Spinal cord (tissue), 10 donors: ENCODE data around the gene TMEM239. TPM values are rescaled to one million over a fixed set of nuclear protein-coding genes. Genes with fewer than 3 reads are reported as not detected.
A peak's percentile ranks its signal among the peaks of the same experiment; 100 is the strongest.

ENCODE experiments used
- DNase-seq, 6 donors: peaks; one replicate each; pipeline versions ENCODE4 v3.0.0 to v3.0.0-alpha.2; 2013 to 2015; ENCODE audit warnings: low spot score in 6 of 6, low read depth in 4 of 6
- H3K27ac ChIP-seq: one replicate; pipeline ENCODE4 v1.5.1; 2013; ENCODE audit warnings: low read depth, low read length, control low read depth
- H3K27me3 ChIP-seq: one replicate; pipeline ENCODE4 v1.6.1; 2013; ENCODE audit warnings: low read length; ENCODE audit not compliant: control insufficient read depth, insufficient read depth
- H3K36me3 ChIP-seq: one replicate; pipeline ENCODE4 v1.6.1; 2013; ENCODE audit warnings: low read length; ENCODE audit not compliant: control insufficient read depth, insufficient read depth
- H3K4me1 ChIP-seq: one replicate; pipeline ENCODE4 v1.6.1; 2013; ENCODE audit warnings: low read length; ENCODE audit not compliant: control insufficient read depth, insufficient read depth
- H3K4me3 ChIP-seq: one replicate; pipeline ENCODE4 v1.5.1; 2013; ENCODE audit warnings: low read depth, low read length, control low read depth
- H3K9me3 ChIP-seq: one replicate; pipeline ENCODE4 v1.6.1; 2013; ENCODE audit warnings: low read length; ENCODE audit not compliant: control insufficient read depth, insufficient read depth
- WGBS: methylation state at CpG from one replicate; pipeline ENCODE4 v1.1.5; 2013; ENCODE audit warnings: missing lambda C conversion rate; ENCODE audit not compliant: insufficient coverage; 5-methylcytosine and 5-hydroxymethylcytosine counted together
- polyA plus RNA-seq, 2 donors: library from polyadenylated mRNA; unstranded; fragments of 120-200 nt; gene quantifications; one replicate each; pipeline ENCODE4 v1.2.1, GENCODE V29; 2013; ENCODE audit not compliant: insufficient read length in 2 of 2
- total RNA-seq, 2 donors: library from RNA; depleted of rRNA in 1 of 2; stranded (reverse); fragments of 120-200 nt in 1 of 2; fragments of >200 nt in 1 of 2; gene quantifications; one replicate each; pipeline versions ENCODE4 v1.2.3 to v1.2.4, GENCODE V29; 2013 to 2014
- donor health status: healthy.

TMEM239 gene
- total and polyA plus RNA-seq, 4 donors = not detected

DNA sequence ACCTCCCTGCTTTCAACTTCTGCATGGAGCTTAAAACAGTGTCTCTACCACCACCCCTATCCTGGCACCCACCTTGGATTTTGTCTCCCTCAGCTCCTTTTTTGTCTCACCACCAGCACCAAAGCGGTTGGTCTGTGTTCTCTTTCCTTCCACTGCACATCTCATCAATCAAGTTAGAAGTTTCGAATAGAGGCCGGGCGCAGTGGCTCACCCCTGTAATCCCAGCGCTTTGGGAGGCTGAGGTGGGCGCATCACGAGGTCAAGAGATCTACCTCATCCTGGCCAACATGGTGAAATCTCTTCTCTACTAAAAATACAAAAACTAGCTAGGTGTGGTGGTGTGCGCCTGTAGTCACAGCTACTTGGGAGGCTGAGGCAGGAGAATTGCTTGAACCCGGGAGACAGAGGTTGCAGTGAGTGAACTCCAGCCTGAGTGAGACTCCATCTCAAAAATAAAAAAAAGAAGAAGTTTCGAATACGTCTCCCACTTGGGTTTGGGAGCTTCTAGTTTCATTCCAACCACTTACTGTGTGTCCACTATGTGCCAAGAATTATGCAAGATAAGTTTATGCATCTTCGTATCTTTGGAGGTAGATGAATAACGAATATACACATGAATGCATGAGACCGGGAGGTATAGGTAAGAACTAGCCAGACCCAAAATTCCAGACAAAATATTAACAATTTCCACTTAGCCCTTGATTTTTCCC lies 18.4 kb downstream of the TMEM239 start:
- peaks cover 5% of the 10 kb centered on the region for H3K4me1 ChIP-seq
- WGBS = 100% methylated on average over 5 of the region's 14 CpGs
- H3K9me3 ChIP-seq = no peaks in the 10 kb centered on the region
- no peaks in the 10 kb centered on the region for H3K27me3 ChIP-seq
- H3K36me3 ChIP-seq = peaks cover 23% of the 10 kb centered on the region
- H3K27ac ChIP-seq = no peak overlapping the region
- DNase-seq = no peak
- no peak overlapping the region for H3K4me3 ChIP-seq

DNA sequence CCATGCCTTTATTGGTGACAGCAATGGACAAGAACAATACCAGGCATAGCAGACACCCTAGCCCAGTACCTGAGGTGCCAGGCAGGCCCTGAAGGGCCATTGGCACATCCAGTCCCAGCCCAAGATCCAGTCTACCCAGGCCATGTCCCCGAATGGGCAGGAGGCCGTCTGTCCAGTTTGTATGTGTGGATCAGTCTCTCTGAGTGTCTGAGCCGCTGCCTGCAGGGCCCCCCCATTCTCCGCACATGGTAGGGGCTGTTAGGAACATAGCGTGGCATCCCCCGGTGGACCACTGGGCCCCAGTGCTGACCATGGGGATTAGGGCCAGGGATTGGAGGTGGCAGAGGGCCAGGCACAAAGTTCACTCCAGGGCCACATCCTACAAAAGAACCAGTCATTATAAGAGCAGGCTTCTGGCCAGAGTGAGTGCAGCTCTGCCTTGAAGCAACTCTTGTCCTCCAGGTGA lies 19.2 kb downstream of the TMEM239 start:
- WGBS = 77% methylated on average over 2 of the region's 6 CpGs
- Histone ChIP-seq H3K27me3 (no peaks in the 10 kb centered on the region), H3K4me1 (peaks cover 12% of the 10 kb centered on the region), H3K27ac (no peak overlapping the region), H3K9me3 (no peaks in the 10 kb centered on the region), H3K4me3 (no peak overlapping the region), H3K36me3 (peaks cover 23% of the 10 kb centered on the region)
- no peak for DNase-seq

DNA sequence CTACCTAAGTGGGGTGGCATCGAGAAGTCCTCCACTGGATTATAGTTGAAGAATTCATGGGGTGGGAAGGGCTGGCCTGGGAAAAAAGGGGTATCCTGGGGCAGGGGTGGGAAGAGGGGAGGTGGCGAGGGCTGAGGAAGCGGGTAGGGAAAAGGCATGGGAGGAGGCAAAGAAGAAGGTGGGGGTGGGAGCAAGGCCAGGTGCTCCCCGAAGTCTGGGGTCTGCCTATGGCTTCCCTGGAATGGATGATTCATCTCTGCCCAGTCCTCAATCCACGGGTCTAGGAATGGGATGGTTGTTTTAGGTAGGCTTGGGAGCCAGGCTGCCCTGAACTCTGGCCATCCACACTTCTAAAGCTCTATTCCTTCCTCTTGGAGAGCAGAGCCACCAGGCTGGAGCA lies 19.9 kb downstream of the TMEM239 start:
- DNase-seq = no peak
- H3K9me3 ChIP-seq = no peaks in the 10 kb centered on the region
- no peaks in the 10 kb centered on the region for H3K27me3 ChIP-seq
- peaks cover 23% of the 10 kb centered on the region for H3K36me3 ChIP-seq
- WGBS = 96% methylated on average over 2 of the region's 5 CpGs
- H3K27ac ChIP-seq = no peak overlapping the region
- H3K4me3 ChIP-seq = no peak overlapping the region
- peaks cover 12% of the 10 kb centered on the region for H3K4me1 ChIP-seq

DNA sequence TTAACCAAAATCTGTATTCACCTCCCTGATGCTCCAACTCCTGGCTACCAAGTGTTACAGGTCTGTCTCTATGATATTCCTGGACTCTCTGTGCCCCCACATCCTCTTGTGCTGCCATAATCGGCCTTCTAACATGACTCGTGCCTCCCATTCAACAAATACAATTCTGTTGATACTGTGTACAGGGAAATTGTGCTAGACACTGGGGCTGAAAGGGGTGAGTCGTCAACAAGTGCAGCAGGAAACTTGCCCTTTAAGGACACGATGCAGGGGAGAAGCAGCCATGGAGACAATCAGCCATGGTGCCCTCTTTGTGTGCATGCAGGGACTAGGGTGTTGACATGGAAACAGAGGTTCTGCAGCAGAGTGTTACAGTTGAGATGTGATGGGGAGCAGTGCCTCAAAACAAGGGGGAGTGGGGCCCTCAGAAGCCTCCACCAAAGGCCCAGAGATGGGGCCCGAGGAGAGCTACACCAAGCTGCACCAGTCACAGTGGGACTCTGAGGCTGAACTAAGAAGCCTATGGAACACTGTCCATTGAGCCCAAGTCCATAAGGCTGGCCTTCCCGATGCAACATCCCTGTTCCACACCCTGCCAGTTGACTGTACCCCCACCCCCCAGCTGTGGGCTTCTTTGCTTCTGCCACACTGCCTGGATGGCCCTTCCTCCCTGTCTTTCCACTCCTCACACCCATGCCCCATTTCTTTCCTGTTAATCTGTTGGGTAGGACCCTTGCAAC lies 21.2 kb downstream of the TMEM239 start:
- no peak overlapping the region for H3K4me3 ChIP-seq
- H3K9me3 ChIP-seq = no peaks in the 10 kb centered on the region
- peaks cover 16% of the 10 kb centered on the region for H3K4me1 ChIP-seq
- no peaks in the 10 kb centered on the region for H3K27me3 ChIP-seq
- DNase-seq = no peak
- peaks cover 23% of the 10 kb centered on the region for H3K36me3 ChIP-seq
- WGBS = 77% methylated on average over 4 of the region's 6 CpGs
- no peak overlapping the region for H3K27ac ChIP-seq

DNA sequence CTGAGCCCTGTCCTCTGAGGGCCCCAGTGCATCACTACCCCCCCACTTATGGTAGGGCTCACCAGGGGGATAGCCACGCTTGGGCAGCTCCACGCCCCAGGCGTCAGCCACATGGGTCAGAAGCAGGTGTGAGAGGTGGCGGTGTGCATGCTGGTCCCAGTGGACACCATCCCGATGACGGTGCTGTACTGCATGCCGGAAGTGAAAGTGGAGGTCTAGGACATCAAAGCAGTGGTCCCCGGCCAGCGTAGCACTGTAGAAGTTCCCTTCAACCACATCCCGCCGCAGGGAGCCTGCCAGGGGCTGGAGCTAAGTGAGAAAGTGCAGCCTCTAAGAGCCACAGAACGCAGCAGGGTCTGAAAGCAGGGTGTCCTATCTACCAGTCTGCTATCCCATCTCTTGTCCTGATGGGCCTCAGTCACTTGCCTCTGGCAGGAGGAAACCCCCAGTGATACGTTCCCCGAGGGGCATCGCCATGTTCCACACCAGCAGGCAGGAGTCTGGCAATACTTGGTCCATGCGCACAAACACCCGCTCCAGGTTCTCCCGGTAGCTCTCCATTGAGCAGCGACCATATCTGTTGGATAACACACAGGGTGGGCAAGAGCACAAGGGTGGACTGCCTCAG lies 22.1 kb downstream of the TMEM239 start:
- DNase-seq = no peak
- 99% methylated on average over 19 of the region's 19 CpGs for WGBS

DNA sequence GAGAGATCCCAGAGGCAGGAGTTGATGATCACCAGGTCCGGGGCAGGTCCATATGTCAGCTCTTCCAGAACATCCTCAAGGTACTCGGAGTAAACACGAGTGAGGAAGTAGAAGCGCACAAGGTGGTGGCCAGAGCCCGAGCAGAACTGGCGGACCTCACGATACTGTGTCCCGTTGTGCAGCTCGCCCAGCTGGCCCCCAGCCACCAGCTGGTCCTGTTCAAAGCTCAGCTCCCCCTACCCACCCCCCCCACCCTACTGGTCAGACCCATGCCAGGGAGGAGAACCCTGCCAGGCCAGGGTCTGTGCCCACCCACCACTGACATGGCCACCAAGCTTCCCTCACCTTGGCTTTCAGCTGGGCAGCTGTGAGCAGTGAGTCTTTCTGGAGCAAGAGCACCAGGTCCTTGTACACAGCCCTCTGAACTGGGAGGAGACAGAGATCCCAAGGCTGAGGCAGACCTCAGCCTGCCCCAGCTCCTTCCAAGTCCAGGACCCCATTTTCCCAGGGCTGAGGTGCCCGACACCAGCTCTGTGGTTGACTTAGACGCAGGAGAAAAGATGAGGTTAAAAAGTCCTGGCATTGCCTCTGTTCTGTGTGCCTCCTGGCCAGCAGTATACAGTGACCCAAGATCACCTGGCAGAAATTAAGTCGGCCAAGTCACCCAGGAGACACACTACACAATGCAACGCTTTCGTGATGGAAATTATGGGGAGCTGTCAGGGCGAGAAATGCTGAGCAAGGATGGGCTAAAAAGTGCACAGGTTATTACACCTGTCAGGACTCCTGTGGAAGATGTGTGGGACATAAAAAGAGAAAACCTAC lies 22.9 kb downstream of the TMEM239 start:
- WGBS = 90% methylated on average over 14 of the region's 15 CpGs
- H3K27me3 ChIP-seq = no peaks in the 10 kb centered on the region
- H3K9me3 ChIP-seq = no peaks in the 10 kb centered on the region
- peaks cover 16% of the 10 kb centered on the region for H3K4me1 ChIP-seq
- no peak for DNase-seq
- no peak overlapping the region for H3K27ac ChIP-seq
- H3K36me3 ChIP-seq = peaks cover 23% of the 10 kb centered on the region
- no peak overlapping the region for H3K4me3 ChIP-seq

More for the DNA sequence above, 22.1 kb downstream of the TMEM239 start:
- peaks cover 16% of the 10 kb centered on the region for H3K4me1 ChIP-seq
- H3K27ac ChIP-seq = no peak overlapping the region
- H3K36me3 ChIP-seq = peaks cover 23% of the 10 kb centered on the region
- no peak overlapping the region for H3K4me3 ChIP-seq
- H3K27me3 ChIP-seq = no peaks in the 10 kb centered on the region
- no peaks in the 10 kb centered on the region for H3K9me3 ChIP-seq

DNA sequence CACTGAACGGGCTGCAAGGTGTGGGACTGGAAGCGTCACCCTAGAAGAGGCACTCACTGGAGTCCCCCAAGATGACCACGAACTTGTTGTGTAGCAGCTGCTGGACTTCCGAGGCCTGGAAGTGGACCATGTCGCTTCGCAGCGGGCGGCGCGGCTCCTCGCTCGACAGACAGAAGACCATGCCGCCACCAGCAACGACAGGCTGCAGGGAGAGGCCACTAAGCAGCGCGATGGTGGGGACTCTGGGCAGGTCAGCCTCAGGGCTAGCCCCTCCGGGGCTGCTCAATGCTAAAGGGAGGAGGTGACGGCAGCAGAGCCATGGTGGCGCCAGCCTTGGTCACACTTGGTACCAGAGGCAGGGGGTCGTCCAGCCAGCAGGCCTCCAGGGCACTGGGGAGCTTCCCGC lies 23.6 kb downstream of the TMEM239 start:
- Histone ChIP-seq H3K27me3 (no peaks in the 10 kb centered on the region), H3K36me3 (peaks cover 23% of the 10 kb centered on the region), H3K9me3 (no peaks in the 10 kb centered on the region), H3K4me3 (peak overlapping the region; percentile 83), H3K4me1 (peaks cover 16% of the 10 kb centered on the region), H3K27ac (no peak overlapping the region)
- WGBS = 80% methylated on average over 21 of the region's 21 CpGs
- DNase-seq = peak in 1 of 6 donors; percentile 11

DNA sequence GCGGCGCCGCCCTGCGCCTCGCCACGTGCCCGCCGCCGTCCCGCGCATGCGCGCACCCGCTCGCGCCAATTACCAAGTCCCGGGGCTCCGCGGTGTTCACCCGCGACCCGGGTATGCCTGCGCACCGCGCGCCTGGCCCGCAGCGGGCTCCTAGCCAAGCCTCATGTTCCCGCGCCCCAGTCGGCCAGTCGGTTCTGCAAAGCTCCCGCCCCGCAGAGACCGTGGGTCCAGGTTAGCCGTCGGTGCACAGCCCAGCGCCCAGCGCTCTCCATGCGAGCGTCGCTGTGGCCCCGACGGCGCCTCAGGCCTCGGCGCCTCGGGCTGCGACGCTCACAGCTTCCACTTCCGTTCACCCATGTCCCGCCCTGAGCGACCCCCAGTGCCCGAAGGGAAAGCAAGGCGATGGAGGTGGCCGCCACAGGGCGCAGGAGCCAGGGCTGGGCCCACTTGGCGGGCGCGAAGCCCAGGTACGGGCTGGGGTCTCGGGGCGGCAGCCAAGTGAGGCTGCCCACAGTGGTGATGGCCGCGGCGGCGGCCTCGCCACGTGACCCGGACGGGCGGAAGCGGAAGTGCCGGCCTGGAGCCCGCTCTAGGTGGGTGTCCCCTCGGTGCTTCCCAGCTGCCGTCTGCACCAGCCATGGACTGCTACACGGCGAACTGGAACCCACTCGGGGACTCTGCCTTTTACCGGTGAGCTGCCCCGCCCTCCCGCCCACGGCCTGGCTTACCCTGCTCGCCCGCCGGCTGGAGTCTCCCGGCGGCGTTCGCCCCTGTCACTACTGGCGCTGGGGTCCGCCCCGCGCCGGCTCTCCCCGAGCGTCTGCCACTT lies 24.2 kb downstream of the TMEM239 start, which contains the start of the genes PCED1A and VPS16:
Gene PCED1A (minus strand): TSS at position 518 of the 829 bp plus-strand sequence. CDS start 743 bp downstream, outside the sequence.
Gene VPS16 (plus strand): TSS at position 608 of the 829 bp plus-strand sequence. CDS start 30 bp downstream, at position 638.
- 3% methylated on average over 98 of the region's 98 CpGs for WGBS
- Histone ChIP-seq H3K27me3 (no peaks in the 10 kb centered on the region), H3K4me1 (peaks cover 16% of the 10 kb centered on the region), H3K9me3 (no peaks in the 10 kb centered on the region), H3K27ac (peak within 1 kb of the TSS; percentile 76), H3K36me3 (peaks cover 22% of the 10 kb centered on the region), H3K4me3 (peak within 1 kb of the TSS; percentile 83)
- peak; percentile 69 to 96 (median 78) for DNase-seq
